ENCODE measurements around the gene ISM1.

The ISM1 gene

DNA sequence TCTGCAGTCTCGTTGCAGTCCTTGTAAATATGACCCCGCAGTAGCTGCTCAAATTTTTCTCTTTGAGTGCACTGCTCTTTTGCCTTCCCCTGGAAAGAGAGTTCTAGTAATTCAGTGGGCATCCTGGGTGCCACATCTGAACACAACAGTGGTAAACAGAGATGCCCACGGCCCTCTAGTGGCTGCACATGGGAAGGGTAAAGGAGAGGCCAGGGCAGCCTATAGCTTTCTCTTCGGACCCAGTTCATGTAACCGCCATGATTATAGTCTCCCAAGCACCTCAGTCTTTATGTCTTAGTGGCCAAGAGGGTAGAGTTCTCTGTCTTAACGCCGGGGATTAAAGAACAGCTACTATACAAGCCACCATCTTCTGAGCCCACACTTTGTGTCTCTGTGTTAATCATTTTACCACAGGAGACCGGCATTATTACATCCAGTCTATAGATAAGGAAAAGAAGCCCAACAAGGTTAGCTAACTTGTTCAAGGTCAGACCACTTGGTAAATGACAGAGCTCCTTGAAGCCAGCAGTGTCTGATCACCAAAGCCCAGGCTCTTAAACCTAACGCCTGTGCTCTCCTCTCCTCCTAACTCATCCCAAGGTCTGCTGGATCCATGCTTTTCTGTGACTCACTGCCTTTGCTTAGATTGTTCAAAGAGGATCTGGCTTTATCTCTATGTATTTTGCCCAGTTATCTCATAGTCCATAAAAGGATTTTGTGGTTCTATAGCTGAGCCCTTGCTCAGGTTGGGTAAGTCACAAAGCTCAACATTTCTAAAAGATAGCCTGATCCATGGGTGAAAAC, 81.8 kb downstream of the ISM1 start:
- in situ Hi-C loops (cut with MboI; ENCODE audit: low sequenced_read_pairs), result no loop called here

DNA sequence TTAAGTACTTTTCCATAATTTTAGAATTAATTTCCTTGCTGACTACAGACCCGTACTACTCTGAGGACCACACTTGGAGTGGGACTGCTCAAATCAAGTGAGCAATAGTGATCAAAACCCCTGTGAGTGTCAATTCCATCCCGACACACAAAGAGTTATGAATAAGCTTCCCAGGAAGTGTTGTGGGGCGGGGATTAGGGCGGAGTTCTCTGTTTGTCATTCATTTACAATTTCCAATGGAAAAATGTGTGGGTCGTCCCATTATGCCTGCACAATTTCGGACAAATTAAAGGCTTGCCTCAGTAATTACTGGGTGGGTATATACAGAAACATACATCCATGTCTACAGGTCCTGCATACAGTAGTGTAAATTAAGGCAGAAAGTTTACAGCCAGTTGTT, 84.2 kb downstream of the ISM1 start:
- in situ Hi-C loops (cut with MboI; ENCODE audit: low sequenced_read_pairs), result no loop called here

DNA sequence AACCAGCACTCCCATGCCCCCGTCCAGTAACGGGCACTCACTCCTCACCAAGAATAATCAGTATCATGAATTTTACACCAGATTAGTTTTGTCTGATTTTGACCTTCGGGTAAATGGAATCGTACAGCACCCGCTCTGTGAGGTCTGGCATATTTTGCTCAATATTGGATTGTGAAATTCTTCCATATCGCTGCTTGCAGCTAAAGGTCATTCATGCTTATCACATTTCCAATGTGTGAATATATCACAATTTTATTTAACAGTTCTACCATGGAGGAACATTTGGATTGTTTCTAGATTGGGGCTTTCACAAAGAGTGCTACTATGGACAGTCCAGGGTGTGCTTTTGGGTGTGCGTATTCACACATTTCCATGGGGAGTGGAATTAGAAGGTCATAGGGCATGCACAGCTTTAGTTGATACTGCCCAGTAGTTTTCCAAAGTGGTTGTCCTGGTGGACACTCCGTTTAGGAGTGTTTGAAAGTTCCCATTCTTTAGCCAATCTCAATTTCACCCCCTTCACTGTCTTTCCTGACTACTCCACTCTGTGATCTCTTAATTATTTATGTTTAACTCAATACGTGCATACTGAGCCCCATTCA, 86.6 kb downstream of the ISM1 start:
- in situ Hi-C loops (cut with MboI; ENCODE audit: low sequenced_read_pairs), result no loop called here

DNA sequence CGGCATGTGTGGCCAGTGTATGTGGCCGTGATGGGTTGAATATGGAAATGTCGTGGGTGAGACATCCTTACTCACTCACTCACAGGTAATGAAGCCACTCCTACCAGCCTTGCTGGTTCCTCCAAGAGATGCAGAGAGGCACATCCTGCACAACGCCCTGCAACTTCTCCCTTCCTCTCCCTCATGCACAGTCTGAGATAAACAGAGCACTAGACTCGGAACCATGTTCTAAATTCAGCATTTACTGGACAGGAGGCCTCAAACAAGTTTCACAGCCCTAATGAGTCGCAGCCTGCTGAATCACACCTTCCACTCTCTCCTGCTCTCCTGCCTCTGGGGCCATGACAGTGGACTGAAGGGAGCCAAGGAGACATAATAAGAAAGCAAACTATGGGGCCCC, 91.2 kb downstream of the ISM1 start:
- in situ Hi-C loops (cut with MboI; ENCODE audit: low sequenced_read_pairs), result no loop called here

DNA sequence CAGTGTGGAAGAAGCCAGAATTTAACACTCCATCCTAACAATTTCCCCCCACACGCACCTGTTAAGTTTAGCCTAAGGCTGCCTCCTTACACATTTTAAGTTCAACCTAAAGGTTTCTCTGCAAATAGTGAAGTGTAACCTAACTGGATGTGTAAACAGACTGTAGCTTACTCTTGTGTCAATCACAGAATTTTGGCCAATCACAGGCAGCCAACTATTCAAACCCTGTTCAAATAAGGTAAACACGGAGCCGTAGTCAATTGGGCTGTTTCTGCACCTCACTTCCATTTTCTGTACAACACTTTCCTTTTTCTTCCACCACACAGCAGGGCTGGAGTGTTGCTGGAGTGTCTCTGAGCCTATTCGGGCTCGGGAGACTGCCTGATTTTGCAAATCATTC, 92.1 kb downstream of the ISM1 start:
- in situ Hi-C loops (cut with MboI; ENCODE audit: low sequenced_read_pairs), result no loop called here

DNA sequence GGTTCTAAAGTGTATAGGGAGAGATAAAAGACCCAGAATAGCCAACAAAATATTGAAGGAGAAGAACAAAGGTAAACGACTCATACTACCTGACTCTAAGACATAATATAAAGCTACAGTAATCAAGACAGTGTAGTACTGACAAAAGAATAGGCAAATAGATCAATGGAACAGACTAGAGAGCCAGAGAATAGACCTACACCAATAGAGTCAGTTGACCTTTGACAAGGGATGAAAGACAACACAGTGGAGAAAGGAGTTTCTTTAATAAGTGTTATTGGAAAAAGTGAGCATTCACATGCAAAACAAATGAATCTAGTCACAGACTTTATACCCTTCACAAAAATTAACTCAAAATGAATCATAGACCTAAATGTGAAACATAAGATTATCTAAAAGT, 96.4 kb downstream of the ISM1 start:
- in situ Hi-C loops (cut with MboI; ENCODE audit: low sequenced_read_pairs), result no loop called here

DNA sequence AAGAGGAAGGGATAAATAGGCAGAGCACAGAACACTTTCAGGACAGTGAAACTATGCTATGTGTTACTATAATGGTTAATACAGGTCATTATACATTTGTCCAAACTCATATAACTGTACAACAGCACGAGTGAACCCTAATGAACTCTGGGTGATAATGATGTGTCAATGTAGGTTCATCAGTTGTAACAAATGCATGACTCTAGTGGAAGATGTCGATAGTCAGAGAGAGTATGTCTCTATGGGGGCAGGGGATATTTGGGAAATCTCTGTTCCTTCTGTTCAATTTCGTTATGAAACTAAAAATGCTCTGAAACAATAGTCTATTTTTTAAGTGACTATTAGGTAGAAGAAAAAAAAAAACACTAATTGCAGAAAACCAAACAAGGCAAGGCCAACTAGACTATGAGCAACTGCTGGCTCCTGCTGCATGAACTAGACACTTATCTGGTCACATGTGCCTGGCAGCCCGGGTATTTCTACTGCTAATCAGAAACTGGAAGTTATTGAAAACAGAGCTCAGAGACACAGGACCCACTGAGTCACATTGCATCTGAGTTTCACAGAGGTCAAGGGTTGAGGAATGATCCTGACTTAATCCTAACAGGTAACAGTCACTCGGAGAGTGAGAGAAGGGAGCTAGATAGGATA, 97.9 kb downstream of the ISM1 start:
- in situ Hi-C loops (cut with MboI; ENCODE audit: low sequenced_read_pairs), result no loop called here

DNA sequence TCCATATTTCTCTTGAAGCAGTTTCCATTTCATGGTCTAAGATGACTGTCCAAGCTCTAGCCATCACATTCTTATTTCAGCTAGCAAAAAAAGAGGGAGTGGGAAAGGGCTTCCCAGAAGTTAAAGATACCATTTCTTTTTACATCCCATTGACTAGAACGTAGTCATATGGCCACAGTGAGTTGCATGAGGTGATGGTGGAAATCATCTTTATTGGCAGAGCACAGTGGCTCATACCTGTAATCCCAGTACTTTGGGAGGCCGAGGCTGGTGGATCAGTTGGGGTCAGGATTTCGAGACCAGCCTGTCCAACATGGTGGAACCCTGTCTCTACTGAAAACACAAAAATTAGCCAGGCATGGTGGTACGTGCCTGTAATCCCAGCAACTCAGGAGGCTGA, 99.6 kb downstream of the ISM1 start:
- in situ Hi-C loops (cut with MboI; ENCODE audit: low sequenced_read_pairs), result no loop called here

DNA sequence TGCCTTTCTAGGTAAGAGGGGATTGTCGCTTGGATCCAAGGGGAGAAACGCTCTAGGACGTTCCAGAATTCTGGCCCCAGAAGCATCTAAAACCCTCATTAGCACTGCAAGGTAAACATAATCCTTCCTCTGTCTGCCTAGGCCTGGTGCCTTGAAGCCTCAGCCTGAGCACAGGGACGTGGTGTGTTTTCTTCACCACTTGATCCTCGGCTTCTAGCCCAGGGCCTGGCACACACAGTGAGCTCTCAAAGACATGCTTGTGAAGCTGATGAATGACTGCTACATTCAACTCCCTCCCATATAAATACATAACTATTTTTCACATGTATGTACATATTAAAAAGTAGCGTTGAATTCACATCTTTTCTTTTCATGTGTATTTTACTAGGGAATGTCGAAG, 100.3 kb downstream of the ISM1 start:
- in situ Hi-C loops (cut with MboI; ENCODE audit: low sequenced_read_pairs), result no loop called here

DNA sequence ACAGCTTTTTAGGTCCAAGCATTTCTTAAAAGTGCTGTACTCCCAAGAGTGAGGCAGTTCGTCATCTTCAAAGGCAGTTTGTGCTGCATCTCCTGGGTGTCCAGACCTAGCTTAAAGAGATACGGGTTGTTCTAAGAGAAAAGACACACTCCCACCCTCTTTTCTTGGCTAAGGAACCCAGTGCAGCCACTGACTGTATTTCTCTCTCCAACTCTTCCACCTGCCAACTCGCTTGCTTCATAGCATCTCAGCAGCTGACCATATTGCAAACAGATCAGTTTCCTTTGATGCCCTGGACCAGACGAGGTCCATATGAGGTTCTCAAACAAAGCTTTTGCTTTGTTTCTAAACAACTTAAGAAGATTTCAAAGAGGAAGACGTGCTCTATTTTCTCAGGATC, 101.1 kb downstream of the ISM1 start:
- in situ Hi-C loops (cut with MboI; ENCODE audit: low sequenced_read_pairs), result no loop called here

DNA sequence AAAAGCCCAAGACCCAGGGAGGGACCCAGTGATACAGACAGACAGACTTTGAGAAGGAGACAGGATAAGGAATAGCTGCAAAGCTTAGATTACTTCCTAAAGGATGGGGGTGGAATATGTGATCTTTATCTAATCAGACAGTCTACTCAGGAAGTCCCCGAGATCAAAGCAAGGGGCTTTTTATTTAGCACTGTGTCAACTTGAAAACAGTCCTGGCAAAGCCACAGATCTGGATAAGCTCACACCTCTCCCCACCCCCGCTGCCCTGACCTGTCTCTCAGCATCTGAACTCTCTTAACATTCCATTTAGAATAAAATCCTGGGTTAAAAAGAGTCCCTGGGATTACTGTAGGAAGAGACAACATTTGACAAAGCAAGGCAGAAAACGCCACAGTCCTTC, 101.5 kb downstream of the ISM1 start:
- in situ Hi-C loops (cut with MboI; ENCODE audit: low sequenced_read_pairs), result no loop called here

DNA sequence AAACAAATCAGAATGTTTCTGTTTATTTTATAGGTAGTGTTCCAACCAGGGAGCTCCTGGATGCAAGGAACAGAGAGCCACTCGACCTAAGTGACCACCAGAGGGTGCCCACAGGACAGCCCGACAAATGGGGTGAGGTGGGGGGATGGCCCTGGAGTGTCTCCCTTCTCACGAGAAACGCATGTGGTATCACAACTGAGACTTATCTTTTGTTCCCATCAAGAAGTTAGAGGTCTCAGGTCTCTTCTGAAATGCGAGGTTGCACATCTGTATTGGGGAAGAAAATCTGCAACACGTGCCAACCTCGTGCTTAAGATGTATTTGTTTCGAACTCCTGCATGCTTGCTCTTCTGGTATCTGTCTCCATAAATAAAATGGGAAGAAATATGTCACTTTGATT, 104.0 kb downstream of the ISM1 start:
- in situ Hi-C loops (cut with MboI; ENCODE audit: low sequenced_read_pairs), result no loop called here

DNA sequence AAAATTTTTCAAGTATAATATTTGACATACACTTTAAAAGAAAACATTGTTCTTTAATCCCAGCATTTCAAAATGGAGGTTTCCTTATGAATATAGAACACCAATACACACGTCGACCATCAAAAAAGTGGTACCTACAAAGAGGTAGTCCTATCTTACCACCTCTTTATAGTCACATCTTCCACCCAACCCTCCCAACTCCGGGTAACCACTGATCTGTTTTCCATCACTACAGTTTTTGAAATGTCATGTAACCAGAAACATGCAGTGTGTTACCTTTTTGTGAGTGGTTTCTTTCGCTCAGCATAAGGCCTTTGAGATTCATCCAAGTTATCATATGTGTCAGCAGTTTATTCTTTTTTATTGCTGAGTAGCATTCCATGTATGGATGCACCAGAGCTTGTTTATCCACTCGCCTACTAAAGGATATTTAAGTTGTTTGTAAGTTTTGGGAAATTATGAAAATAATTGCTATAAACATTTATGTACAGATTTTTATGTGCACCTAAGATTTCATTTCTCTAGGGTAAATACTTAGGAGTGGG, 104.8 kb downstream of the ISM1 start:
- in situ Hi-C loops (cut with MboI; ENCODE audit: low sequenced_read_pairs), result no loop called here

DNA sequence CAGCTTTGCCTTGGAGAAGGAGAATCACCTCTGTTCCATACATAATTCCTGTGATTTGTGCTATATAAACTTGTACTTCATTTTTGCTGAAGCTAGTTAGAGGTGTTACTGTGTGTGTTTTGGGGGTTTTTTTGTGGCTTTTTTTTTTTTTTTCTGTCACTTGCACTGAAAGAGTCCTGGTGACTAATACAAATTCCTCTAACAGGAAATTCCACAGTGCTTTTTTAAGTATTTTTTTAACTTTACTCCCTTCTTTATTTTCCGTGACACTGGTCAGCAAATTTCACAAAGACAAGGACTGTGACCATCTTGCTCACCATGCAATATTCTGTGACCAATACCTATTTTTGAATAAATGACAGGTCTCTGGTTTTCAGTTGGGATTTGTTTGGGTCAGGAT, 110.5 kb downstream of the ISM1 start:
- in situ Hi-C loops (cut with MboI; ENCODE audit: low sequenced_read_pairs), result no loop called here

DNA sequence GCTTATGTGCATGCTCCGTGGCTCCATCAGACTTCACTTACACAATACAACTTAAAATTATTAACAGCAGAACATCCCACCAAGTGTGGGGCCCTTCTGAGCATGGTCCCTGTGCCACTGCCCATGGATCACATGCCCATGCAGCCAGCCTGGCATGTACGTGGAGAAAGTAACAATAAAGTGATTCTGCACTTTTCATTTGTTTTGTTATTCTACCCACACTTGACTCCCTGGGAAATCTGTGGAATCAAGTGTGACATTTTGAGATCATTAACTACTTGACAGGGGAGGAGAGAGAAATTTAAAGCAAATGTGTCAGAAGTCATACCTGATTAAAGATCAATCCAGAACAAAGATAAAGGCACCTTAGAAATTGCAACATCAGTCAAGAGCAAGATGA, 112.0 kb downstream of the ISM1 start:
- in situ Hi-C loops (cut with MboI; ENCODE audit: low sequenced_read_pairs), result no loop called here

DNA sequence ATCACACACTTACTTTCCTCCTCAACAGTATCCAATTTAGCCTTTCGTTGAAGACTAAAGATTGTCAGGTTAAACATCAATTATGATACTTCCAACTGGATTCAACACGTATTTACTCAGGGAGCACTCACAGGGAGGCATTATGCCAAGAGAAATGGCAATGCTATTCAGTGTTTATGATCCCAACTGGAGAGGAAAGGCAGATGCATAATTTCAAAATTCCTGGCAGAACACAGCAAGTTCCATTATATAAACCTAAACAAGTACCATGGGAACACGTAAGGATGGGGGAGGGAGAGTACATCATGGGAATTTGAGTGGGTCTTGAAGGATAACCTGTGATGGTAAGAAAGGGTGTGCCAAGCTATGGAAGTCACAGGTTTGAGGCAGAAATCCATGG, 112.7 kb downstream of the ISM1 start:
- in situ Hi-C loops (cut with MboI; ENCODE audit: low sequenced_read_pairs), result no loop called here

DNA sequence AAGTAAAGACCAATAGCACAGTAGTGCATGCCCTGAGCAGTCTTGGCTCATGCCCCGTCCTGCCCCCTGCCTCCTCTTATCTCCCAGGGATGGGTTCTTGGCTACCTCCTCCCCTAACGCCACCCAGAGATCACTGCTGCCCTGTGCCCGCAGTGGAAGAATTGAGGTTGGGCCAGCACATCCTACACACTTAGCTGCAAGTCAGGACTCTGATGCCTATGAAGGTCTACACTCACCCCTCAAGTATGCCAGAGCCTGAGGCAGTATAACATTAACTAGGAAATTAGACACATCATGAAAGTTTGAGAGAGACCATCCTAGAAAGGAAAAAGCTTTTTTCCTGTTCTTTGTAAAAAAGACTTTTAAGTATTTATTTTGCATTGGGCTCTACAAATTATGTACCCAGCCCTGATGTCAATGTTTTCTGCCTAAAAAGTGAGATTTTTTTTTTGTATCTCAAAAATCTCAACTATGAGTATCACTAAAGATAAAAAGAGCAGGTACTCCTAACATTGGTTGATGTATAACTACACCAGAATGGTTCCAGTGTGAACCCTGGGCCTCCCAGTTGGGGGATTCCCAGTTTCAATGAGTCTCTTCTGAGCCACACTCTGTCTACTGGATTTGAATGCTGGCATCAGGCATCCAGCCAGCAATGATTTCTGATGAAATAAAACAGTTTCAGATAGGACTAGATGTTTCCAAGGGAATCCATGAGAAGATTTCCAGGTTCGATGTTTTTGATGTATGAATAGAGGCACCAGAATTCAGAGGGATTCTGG, 115.4 kb downstream of the ISM1 start:
- in situ Hi-C loops (cut with MboI; ENCODE audit: low sequenced_read_pairs), result no loop called here

DNA sequence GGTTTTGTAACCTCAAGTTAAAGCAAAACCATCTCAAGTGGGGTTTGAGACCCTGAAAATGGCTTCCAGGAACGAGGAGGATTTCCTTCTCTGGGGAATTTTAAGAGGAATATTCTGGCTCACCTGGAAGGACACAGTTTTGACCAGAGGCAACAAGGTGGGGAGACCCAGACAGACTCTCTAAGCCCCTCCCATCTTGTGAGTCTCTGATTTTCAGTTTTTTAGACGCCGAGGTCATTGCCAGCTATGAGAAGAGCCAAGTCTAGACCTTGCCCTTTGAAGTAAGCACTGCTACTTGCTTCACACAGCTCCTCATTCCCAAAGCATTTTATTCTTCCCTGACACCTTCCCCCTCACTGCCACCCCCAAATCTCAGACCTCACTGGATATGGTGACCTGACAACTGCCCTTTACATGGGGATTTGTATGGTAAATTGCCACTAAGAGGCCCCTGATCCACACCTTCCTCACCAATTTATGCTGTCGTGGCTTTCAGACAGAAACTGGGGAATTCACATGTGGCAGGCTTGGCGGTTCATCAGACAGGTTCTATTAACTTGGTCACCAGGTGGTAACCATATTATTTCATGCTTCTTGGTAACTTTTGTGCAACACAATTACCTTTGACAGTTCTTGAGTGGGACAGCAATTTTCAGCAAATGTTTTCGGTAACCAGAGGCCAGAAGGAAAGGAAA, 116.2 kb downstream of the ISM1 start:
- in situ Hi-C loops (cut with MboI; ENCODE audit: low sequenced_read_pairs), result no loop called here

DNA sequence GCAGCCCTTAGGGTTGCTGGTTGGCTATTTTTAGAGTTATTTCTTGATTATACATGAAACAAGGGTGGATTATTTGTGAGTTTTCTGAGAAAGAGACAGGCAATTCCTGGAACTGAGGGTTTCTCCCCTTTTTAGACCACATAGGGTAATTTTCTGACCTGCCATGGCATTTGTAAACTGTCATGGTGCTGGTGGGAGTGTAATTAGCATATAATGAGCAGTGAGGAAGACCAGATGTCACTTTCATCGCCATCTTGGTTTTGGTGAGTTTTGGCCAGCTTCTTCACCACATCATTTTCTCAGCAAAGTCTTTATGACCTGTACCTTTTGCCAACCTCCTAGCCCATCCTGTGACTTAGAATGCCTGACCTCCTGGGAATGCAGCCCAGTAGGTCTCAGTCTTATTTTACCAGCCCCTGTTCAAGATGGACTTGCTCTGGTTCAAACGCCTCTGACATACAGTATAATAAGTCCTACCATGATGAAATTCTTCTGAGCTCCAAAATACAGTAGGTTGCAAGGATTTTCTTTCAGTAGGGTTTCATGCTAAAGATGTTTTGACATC, 117.1 kb downstream of the ISM1 start:
- in situ Hi-C loops (cut with MboI; ENCODE audit: low sequenced_read_pairs), result no loop called here

DNA sequence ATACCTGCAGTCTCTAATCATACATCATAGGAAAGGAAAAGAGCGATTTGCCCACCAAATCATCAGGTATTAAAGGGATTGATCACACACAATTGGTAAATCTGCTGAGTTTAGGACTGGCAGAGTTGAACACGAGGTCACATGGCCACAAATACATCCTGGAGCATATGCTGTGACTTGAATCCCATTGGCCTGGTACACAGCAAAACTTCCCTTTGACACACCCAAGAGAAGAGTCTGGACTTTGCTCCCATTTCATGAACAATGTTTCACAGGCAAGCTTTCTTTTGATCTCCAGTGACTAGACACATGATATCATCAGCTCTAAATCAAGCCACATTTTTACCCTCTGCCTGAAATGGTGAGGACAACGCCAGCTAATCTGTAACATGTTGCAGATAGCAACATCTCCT, 117.9 kb downstream of the ISM1 start:
- in situ Hi-C loops (cut with MboI; ENCODE audit: low sequenced_read_pairs), result no loop called here
